NCI-H460 (cell line): ENCODE results near the gene PAIP1. TPM values are rescaled to one million over a fixed set of nuclear protein-coding genes. Genes with fewer than 3 reads are reported as not detected.
"Not testable (repeated sequence)": the region's sequence is repeated elsewhere in the genome, so short reads cannot be mapped to it uniquely, and the experiment has no call there.

Source experiments
- DNase-seq: peaks from one replicate; pipeline ENCODE4 v3.0.0-alpha.2; 2016; ENCODE audit warnings: low read depth; ENCODE audit errors: extremely low read depth
- total RNA-seq: library from RNA; depleted of rRNA; stranded (reverse); fragments of >200 nt; shearing (Covaris generic); gene quantifications from 2 replicates; pipeline ENCODE4 v1.2.3, GENCODE V29; 2014

PAIP1 gene
- total RNA-seq, 1 experiment from 2014 or later: 180 TPM

DNA sequence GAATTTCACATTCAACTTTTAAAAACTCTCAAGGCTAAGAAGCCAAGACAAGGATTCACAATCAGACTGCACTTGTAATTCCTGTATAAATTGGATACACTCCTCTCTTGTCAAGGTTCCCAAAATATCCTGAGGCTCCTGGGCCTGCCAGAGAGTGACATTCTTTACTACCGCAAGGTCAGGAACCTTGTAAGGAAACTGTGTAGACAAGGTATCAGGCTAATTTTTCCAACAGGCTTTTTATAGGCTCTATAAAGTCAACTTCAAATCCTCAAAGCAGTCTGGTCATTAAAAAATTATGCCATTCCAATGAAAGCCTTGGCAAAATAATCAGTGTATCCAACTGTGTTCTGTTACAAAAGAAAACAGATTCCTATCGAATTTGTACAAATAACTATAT lies 15.5 kb upstream of the PAIP1 start:
- no peak for DNase-seq

DNA sequence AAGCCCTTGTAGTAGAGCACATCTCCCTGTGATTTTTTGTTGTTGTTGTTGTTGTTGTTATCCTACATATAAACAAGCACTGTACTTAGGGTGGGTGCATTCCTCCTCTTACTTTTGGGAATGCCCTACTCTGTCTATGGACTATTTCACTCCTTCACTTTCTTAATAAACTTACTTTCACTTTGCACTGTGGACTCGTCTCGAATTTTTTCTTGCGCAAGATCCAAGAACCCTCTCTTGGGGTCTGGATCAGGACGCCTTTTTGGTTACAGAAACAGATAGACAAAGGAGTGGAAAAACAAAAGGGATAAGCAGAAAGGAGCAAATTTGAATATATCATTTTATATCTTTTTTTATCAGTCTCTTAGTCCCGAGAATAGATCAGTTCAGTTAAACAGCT lies 14.4 kb upstream of the PAIP1 start:
- DNase-seq: no peak

- no peak for DNase-seq
These were observed 13.7 kb upstream of the PAIP1 start for GRCh38 chr5:43570450-43571158.

- DNase-seq: no peak
These were observed 12.4 kb upstream of the PAIP1 start for GRCh38 chr5:43569236-43569746.

DNA sequence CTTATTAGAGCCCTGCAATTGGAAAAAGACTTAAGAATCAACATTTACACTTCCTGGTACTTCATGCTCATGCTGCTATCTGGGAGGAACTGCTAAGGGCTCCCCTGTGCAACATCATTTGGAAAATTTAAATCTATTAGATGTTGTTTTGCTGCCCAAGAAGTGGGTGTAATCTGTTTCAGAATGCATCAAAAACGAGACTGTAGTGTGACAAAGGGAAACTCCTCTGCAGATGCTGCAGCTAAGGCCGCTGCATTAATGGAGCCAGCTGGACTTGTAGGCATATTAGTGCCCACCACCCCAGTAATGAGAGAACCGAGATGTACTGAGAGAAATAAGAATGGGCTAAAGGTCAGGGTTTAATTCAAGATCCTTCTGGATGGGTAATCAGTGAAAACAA lies 11.1 kb upstream of the PAIP1 start:
- no peak for DNase-seq

DNA sequence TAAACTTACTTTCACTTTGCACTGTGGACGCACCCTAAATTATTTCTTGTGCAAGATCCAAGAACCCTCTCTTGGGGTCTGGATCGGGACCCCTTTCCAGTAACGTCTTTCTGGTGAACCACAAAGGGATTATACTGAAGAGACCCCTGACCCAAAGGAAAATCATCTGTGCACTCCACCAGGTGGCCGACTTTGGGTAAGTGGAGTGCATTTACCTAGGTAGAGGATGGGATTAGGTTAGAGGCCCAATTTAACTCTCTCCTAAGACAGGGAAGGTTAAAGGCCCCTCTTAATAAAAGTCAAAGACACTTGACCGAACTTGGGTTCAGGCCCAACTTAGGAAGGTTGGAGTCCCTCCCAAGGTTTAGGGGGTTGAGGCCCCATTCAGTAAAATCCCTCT lies 8.2 kb upstream of the PAIP1 start:
- no peak for DNase-seq

GRCh38 chr5:43564289-43564850 lies 7.5 kb upstream of the PAIP1 start:
- no peak for DNase-seq

DNA sequence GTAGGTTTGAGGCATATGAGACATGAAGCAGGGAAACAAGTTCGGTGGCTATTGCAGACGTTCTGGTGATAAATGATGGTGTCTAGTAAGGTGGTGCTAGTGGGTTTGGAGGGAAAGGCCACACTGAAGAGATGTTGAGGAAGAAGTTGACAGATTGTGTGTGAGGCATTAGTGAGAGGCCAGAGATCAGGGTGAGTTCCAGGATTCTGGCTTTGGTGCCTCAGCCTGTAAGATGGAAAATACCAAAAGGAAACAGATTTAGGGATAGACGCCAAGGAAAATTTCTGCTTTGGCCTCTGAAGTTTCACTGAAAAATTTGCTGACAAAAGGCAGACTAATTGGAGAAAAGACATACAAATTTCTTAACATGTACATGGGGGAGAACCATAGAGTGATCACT lies 6.4 kb upstream of the PAIP1 start:
- DNase-seq: no peak

GRCh38 chr5:43561356-43561755 lies 4.5 kb upstream of the PAIP1 start:
- no peak for DNase-seq

DNA sequence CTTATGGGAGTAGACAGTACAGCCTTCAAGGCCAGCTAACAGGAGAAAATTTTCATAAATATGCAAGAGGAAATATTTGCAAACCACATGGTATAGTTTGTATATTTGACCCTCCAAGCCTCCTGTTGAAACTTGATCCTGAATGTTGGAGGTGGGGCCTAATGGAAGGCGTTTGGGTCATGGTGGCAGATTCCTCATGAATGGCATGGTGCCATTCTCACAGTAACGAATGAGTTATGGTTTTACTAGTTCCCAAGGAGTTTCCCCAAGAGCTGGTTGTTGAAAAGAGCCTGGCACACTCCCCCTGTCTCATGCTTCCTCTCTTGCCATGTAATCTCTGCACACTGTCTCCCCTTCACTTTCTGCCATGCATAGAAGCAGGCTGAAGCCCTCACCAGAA lies 3.3 kb upstream of the PAIP1 start:
- no peak for DNase-seq

DNA sequence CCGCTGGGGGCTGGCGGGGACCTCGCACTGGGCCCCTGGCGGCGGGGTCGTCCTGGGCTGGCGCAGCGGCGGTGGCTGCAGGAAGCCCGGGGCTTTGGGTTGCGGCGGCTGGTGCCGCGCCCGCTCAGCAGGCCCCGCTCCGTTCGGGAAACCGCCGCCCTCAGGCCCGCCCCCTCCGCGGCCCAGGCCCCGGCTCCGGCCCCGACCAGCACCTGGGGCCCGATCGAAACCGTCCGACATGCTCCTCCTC lies 345 bp downstream of the PAIP1 start:
- DNase-seq: not testable (repeated sequence)

DNA sequence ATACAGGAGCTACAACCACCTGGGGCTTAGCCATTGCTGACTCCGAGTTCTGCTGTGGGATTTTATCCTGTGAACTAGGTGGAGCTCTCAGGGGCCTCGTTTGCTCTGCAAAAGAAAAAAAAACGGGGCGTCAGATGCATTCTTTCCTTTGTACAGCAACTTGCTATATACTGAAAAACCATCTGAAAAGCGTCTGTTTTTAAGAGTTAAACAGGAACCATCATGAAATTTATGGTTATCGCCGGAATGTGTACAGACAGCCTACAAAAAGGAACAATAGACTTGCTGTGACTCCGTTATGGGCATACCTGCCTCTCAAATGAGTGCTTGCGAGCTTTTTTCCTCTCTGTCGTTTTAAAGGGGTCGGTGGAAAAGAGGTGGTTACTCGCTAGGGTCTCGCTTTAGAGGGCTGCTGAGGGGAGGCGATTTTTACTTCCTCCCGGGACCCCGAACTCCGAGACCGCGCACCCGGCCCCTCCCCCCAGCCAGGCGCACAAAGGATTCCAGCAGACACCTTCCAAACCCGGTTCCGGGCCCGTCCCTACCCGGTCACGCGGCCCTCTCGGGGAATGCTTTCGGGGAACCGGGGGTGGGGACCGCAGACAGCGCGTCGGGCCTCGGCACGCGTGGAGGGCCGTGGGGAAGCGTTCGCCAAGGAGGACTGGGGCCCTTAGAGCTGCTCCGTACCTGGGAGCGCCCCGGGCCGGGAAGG lies 826 bp downstream of the PAIP1 start:
- peak; percentile 20 for DNase-seq

GRCh38 chr5:43554497-43554896 lies 2.4 kb downstream of the PAIP1 start:
- DNase-seq: no peak

- no peak for DNase-seq
These were observed 3.5 kb downstream of the PAIP1 start for GRCh38 chr5:43553381-43553780.

DNA sequence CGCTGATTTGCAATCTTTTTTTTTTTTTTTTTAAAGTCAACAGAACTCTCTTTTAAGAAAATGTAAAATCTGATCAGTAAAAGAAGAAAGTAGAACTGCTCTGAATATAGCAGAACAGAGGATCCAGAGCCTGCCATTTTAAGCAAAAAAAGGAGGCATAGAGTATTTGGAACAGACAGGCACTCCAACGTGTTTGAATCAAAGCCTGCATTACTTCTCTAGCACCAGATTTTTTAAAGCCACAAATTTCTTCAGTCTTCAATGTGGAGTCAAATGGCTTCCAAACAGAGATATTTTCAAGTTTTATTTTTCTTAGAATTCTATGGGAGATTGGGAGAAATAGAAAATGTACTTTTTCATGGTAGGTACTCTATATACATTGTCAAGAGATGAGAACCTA lies 5.1 kb downstream of the PAIP1 start:
- DNase-seq: no peak

- DNase-seq: not testable (repeated sequence)
These were observed 7.6 kb downstream of the PAIP1 start for GRCh38 chr5:43549272-43549671.

- no peak for DNase-seq
These were observed 8.5 kb downstream of the PAIP1 start for GRCh38 chr5:43548358-43548757.

DNA sequence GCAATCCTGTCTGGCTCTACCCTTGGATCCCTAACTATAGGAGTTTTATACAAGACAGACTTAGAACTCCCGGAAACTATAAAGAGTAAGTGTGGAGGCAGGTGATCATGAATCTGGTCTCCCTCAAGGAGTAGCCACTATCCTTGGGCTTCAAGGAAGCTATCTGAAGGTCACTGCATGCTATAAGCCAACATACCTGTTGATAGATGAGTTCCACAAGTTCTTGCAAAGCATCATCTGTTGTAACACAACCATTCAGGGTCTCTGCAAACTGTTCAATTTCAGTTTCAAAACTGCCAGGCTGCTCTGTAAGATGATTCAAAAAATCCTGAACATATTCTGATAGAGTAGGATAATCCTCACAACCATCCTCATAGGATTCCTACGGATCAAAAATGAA lies 9.3 kb downstream of the PAIP1 start:
- no peak for DNase-seq

- DNase-seq: no peak
These were observed 13.4 kb downstream of the PAIP1 start for GRCh38 chr5:43543434-43543833.

DNA sequence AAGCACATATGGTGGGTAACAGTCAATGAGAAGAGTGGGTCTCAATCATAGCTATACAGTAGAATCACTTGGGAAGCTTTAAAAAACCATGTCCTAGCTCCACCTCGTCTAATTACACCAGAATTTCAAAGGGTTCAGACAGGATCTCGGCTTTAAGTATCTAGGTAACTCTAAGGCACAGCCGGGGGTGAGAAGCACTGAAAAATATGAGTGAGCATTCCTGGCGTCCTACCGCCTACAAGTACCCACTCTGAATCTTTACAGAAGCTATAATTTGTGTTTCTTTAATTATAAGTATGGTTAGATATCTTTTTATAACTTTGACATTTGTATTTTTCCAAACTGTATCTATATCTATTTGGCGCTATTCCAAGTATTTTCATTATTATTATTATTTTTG lies 16.1 kb downstream of the PAIP1 start:
- DNase-seq: no peak

DNA sequence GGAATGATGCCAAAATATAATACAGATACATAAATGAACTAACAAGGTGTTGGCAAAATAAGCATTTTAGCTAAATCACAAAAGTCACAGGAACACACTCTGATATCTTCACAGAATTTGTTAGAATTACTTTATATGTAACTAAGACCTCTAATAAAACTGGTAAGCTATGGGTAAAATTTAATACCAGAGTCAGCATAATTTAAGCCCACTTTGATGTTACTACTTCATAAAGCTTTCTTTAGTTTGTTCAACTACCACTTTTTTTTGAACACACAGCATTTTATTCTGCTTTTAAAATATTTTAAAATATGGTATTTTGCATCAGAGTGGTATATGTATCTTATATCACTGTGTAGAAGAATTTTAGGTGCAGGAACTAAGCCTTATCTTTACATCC lies 19.9 kb downstream of the PAIP1 start:
- DNase-seq: no peak

DNA sequence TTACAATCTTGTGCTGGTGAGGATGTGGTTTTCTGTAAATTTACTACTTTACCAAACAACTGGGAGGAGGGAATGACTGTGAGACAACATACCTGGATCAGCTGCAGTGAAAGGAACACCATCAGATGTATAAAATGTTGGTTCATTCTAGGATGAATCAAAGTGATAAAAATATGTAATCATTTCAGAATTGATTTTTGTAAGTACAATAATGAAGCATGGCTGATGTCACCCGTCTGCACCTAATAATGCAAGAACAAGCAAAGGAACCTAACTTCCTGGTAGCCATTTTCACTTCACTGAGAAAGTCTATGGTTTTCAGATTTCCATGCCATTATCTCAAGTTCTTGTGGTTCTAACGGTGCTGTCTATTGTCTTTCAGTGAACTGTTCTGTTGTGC lies 23.2 kb downstream of the PAIP1 start:
- no peak for DNase-seq
